Stimulated activated CD8-positive, alpha-beta memory T cell treated with anti-CD3 and anti-CD28 coated beads, Interleukin-4, amount 100 ng/mL, for 1 hour (primary cell): ENCODE measurements around the gene BDKRB2.
"Not testable (repeated sequence)": the region's sequence is repeated elsewhere in the genome, so short reads cannot be mapped to it uniquely, and the experiment has no call there.

Source experiments
- DNase-seq, 2 donors: peaks; one replicate each; pipeline ENCODE4 v3.0.0-alpha.2; 2020; ENCODE audit warnings: low read depth in 2 of 2, low spot score in 1 of 2

BDKRB2 gene

DNA sequence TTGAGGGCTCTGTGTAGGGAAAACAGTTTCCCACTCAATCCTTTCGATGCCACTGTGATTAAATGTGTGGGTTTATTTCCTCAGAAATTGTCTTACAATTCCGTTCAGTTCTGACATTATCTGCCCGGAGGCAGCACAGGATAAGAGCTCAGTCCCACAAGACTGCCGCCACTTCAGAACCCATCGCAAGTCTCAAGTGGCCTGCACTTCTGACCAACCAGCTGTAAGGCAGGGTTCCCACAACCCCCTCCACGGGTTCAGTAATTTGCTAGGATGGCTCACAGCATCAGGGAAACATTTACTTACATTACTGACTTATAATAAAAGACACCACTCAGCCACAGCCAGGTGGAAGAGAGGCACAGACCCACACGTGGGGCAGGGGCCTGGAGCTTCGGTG is 17.2 kb downstream of the BDKRB2 start:
- DNase-seq = no peak

DNA sequence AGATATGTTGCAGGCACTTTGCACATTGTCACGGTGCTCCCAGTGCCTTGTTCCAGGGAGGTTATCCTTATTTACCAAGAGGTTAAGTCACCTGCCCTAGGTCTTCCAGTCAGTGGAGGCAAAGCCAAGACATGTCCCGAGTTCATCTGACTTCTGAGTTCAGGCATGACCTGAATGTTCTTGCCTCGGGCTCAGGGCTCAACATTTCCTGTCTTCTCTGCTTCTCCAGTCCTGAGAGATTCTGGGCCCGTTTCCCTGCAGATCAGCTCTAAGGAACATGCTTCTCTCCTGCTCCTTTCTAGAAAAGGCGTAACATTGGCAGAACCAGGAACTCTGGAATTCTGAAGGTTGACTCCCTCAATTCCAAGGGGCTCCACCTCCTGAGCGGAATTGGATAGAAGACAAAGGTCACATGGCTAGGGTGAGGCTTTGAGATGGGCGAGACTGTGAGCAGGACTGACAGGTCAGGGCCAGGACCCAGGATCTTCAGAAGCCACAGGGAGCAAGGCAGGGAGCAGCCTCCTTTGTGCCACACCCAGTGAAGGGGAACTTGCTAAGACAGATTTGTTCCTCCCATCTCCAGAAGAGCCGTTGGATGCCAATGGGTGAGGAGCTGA is 19.9 kb downstream of the BDKRB2 start:
- no peak for DNase-seq

DNA sequence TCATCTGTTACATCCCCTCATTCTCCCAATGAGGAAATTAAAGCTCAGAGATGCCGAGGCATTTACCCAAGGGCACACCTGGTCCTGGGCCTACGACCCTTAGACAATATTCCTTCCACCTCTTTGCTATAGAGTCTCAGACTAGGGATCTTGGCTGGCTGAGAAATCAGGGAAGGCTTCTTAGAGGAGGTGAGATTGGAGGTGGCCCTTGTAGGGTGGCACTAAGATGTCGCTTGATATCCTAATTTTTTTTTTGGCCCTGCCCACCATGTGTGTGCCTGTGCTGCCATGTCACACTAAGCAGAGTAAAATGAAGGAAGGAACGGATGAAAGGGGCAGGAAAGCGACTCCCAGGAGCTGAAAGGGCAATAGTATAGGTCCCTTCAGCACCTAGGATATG is 20.6 kb downstream of the BDKRB2 start:
- DNase-seq = no peak

DNA sequence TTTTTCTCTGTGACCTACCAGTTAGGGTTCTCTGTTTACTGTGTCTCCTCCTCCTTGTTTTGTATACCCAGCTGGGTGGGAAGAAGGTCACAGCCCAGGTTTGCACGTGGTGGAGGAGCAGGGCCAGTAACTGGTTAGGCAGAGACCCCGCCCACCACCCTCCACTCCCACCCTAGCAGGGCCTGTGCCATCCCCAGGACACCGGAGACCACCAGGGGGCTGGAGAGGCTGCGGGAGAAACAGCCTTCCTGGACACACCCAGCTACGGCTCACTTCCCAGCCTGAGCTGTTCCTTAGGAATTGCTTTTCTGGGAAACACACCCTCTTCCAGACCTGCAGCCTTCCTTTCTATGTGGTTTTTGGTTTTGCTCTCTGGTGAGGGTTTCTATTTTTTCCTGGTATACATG is 21.1 kb downstream of the BDKRB2 start:
- no peak for DNase-seq

DNA sequence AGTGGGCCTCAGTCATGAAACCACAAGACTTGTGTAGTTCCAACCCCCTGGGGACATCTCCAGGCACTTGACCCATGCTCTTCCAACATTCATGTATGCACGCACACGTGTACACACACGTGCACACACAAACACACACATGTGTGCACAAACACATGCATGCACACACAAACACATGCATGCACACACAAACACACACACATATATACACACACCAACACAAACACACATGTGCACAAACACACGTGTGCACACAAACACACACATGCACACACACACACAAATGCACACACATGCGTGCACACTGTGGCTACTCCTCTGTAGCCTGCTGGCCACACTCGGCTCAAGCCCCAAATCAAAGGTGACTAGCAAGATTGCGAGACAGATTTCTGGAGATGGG is 22.8 kb downstream of the BDKRB2 start:
- DNase-seq = no peak

DNA sequence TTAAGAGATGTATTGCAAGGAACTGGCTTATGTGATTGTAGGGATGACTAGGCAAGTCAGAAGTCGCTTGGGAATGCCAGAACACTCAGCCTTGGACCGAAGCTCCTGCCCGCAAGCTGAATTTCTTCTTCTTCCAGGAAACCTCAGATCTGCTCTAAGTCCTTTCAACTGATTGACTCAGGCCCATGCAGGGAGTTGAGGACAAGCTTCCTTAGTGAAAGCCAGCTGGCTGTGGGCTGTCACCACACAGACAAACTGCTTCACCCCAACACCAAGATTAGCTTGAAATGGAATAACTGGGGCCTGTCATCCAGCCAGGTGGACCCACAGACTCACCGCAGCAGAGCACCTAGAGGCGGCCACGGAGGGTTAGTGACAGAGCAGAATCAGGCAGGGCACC is 24.7 kb downstream of the BDKRB2 start:
- DNase-seq = no peak

DNA sequence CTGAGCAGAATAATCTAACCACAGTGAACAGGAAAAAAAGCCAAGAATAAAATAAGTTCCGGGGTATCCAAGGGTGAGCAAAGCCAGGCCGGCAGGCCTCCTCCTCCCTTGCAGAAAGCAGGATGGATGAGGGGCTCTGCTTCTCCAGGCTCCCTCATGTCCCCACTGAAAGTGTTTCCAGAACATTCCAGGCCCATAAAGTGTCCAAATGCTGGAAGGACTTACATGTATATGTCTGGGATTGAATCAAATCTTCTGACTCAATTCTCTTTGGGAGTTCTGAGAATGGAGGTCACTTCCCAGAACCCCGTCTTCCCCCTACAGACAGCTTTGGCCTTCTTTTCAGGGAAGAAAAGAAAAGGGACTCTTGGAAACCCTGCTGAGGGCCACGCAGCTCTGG is 26.4 kb downstream of the BDKRB2 start:
- DNase-seq = no peak

DNA sequence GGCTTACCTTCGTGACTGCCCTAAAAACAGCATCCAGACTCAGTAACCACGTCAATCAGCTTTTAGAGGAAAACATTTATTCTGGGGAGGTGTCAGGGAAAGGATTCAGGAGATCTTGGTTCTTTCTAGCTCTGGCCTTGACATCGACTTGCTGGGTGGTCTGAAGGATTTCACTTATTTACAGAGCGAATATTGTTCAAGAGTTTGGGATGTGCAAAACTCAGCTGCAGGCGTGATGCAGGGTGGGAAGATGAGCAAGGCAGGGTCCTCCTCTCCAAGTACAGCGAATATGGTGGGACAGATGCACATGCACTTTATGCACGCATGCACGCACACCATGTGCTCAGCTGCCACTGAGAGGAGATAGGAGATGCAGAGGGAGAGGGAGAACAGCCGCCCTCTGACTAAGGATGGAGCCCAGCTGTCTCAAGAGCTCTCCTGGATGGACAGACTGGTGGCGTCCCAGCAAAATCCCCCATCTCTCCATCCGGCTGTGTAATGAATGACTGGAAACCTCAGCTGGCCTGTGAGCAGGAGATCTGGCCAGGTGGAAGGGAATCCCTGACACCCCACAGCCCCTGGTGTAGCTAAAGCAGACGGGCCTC is 27.0 kb downstream of the BDKRB2 start:
- DNase-seq = no peak

DNA sequence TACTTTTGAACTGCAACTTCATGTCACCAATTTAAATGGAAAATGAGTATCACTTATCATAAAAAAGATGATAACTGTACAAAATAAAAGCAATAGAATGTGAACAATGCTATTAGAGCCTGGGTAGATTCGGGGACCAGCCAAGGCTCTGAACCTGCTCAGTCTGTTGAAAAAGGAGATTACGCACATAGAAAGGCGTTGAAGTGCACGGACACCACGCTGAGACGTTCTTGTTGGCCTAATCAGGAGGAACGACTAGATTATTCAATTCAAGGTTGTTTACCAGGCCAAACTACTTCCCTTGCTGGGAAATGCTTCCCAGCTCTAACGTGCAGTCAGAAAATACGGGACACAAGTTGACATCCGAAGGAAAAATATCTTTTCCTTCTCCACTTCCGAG is 27.9 kb downstream of the BDKRB2 start:
- no peak for DNase-seq

DNA sequence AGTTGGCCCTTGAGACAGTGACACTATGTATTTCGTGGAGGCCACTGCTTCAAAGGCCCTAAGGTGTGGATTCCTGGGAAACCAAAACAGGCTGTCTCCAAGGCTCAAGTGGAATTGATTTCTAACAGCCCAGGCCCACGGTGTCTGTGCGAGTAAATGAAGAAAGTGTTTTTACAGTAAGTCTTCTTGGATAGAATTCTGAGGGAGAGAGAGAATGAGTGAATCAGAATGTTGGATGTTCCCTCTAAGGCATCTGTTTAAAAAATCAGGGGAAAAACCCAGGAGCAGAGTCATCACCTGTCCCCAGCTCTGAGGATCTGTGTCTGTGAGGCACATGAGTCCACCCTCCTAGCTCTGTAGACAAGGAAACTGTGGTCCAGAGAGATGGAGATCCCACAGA is 29.0 kb downstream of the BDKRB2 start:
- no peak for DNase-seq

DNA sequence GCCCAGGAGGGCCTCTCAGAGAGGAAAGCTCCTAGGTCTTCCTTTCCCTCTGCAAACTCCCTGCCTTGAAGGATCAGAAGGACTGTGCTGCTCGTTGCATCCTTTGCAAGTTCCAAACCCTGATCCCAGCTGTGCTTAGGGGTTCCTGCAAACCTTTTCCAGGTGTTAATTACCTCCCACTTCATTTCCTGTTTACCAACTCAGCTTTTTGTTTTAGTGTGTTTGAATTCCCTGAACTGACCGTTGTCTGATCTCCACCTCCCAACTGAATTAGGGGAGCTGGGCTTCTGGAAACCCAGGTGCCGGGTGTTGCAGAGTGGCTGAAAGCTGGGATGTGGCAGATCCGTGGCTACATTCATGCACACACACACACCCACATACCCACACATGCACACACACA is 30.8 kb downstream of the BDKRB2 start:
- DNase-seq = no peak

DNA sequence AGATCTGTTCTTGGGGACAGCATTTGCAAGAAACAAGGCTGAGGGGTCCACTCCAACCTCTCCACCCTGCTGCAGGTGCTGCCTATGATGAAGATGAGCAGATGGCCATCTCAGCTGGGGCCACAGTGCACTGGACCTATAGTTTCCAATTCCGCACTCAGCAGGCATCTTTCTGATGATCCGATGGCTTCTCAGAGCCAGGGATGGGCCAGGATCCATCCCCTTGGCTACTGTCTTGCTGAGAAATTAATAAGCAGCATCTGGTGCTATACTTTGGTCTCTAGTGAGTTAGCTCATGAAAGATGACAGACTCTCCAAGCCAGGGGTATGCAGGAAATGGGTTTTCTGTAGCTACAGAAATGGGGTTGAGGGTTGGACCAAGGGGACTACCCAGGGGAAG is 33.0 kb downstream of the BDKRB2 start:
- DNase-seq = no peak

DNA sequence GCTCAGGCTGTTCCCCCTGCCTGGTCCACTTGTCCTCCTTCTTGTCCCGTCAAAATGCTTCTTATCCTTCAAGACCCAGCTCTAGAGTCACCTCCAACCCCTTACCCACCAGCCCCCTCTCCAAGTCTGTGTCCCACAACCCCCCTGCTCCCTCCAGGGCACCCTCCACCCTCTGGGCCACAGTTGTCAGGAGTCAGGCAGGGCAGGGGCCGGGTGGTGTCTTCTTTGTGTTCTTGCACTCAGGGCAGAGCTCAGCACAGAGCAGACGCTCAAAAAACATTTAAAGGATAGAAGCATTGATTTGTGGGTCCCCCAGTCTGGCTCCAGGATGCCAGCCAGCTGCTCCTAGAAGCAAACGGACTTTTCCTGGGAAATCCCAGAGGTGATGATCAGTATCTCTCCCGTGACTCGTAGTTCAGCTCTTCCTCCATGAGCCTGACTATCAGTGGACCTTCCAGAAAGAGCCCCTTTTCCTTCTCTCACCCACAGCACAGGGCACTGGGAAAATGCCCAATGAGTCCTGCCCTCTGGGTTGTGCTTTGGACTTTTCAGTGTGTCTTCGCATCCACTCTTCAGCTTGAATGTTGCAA is 34.1 kb downstream of the BDKRB2 start:
- no peak for DNase-seq

DNA sequence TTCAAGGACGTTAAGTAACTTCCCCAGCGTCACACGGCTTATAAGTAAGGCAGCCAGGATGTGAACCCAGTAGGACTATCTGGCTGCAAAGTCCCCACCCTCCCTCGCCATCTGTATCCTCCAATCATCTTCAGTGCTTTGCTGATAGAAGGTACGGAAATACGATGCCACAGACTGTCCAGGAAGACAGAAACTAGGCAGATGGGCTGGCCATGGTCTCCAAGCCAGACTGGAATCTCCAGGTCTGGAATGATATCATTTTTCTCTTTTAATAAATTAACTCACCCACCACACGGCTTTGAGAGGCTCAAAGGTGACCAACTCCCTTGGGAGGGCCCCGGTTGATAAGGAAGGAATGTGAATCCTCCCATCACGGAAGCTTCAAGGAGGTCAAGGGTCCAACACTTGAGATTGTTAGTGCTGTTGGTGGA is 35.1 kb downstream of the BDKRB2 start:
- no peak for DNase-seq

DNA sequence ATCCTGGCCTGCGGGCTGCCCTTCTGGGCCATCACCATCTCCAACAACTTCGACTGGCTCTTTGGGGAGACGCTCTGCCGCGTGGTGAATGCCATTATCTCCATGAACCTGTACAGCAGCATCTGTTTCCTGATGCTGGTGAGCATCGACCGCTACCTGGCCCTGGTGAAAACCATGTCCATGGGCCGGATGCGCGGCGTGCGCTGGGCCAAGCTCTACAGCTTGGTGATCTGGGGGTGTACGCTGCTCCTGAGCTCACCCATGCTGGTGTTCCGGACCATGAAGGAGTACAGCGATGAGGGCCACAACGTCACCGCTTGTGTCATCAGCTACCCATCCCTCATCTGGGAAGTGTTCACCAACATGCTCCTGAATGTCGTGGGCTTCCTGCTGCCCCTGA is 36.0 kb downstream of the BDKRB2 start:
- DNase-seq = no peak

DNA sequence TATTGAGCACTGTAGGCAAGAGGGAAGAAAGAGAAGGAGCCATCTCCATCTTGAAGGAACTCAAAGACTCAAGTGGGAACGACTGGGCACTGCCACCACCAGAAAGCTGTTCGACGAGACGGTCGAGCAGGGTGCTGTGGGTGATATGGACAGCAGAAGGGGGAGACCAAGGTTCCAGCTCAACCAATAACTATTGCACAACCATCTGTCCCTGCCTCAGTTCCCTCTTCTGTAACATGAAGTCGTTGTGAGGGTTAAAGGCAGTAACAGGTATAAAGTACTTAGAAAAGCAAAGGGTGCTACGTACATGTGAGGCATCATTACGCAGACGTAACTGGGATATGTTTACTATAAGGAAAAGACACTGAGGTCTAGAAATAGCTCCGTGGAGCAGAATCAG is 37.5 kb downstream of the BDKRB2 start:
- no peak for DNase-seq

DNA sequence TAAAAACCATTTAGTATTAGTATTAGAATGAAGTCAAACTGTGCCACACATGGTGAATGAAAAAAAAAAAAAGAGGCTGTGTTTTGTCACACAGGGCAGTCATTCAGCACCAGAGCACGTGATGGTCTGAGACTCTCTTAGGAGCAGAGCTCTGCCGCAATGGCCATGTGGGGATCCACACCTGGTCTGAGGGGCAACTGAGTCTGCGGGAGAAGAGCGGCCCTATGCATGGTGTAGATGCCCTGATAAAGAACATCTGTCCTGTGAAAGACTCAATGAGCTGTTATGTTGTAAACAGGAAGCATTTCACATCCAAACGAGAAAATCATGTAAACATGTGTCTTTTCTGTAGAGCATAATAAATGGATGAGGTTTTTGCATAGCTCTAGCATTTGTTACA is 39.1 kb downstream of the BDKRB2 start:
- no peak for DNase-seq

DNA sequence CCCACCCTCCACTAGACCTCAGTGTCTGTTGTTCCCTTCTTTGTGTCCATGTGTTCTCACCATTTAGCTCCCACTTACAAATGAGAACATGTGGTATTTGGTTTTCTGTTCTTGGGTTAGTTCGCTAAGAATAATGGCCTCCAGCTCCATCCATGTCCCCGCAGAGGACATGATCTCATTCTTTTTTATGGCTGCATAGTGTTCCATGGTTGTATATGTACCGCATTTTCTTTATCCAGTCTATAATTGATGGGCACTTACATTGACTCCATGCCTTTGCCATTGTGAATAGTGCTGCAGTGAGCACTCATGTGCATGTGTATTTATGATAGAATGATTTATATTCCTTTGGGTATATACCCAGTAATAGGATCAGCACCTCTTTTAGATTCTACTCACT is 40.4 kb downstream of the BDKRB2 start:
- DNase-seq = not testable (repeated sequence)

DNA sequence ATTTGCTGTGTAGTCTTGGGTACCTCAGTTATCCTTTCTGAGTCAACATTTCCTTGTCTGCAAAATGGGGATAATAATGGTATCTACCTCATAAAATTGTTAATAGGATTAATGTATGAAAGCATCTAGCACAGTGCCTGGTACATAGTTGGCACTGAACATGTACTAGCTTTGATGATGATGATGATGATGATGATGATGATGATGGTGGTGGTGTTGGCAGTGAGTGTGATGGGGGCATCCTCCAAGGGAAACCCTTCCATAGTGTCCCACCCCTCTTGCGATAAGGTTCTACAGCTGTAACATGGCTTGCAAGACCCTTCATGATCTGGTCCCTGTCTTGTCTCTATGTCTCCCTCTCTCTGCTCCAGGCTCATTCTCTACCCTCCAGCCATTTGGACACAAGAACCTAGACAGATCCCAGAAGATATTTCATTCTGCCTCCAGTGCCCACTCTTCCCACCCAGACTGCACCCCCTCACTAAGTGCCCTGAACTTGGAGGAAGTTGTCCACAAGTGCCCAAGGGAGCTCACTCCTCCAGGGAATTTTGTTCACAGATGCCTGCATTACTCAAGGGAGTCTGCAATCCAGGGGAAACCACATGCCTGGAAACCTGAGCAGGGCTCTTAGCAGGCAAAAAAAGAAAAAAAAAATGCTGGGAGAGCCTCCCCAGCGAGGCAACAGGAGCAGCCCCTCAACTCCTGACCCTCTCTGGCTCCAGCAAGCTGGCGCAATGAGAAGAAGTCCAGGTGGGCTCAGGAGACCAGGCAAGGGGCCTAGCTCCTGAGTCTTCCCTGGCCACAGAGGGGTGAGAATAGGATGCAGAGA is 41.3 kb downstream of the BDKRB2 start:
- no peak for DNase-seq

DNA sequence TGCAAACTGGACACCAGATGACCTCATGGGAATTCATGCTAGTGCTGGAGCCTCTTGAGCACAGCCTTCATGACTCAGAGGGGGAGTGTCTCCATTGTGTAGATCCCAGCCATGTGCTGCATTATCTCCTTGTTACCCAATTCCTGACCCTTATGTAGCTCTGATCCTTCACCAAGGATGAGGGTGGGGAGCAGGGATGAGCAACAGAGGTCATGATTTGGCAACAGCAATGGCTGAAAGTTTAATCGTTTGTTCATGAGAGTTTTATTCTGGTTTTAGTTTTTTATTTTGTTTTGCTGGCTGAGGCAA is 41.9 kb downstream of the BDKRB2 start:
- no peak for DNase-seq

DNA sequence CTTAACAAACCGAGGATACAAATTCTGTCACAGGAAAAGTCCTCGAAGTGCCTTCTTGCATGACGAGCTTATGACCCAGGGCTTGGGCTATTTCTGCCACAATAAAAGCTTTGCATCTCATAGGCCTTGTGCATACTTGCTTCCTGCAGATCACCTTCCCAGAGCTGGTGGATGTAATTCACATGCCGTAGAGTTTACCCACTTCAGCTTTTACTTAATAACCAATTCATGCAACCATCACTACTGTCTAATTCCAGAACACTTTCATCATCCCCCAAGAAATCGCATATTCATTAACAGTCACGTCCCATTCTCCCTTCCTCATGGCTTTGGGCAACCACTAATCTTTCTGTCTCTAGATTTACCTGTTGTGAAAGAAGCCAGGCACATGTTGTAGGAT is 42.4 kb downstream of the BDKRB2 start:
- no peak for DNase-seq

DNA sequence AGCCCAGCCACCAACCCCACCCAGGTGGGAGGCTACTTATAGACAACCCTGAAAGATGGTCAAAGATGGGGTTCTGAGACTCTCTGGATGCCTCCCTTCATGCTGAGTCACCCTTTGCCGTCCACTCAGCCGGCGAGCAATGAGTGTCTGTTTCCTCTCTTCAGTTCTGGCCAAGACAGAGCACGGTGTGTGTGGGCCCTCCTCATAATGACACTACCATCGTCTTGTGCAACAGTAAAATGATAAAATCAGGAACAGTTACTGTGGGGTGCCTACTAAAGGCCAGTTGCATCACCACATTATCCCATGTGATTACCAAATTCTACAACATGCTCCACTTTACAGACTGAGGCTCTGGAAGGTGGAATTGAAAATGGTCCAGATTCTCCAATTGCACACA is 44.4 kb downstream of the BDKRB2 start:
- DNase-seq = no peak
